ENCODE data around the gene RBBP5. TPM values are rescaled to one million over a fixed set of nuclear protein-coding genes. Genes with fewer than 3 reads are reported as not detected.

Gene RBBP5
- total and polyA plus RNA-seq, 7 donors, result 6.8 to 28.9 (median 12.3) TPM

DNA sequence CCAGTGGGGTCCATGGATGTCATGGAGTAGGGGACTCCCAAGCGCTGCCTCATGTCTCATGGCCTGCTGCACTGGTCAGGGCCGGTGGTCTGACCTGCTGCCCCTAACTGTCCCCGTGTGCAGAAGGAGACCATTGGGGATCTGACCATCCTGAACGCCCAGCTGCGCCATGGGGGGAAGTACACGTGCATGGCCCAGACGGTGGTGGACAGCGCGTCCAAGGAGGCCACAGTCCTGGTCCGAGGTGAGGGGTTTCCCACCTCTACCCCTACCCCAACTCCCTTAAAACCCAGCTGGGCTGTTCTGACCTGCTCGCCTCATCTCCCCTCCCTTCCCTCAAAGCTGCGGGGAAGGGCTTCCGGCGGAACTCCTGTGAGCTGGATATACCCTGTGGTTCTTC is 56.1 kb downstream of the RBBP5 start:
- Histone ChIP-seq H3K27ac (no peak overlapping the region), H3K36me3 (ENCODE audit: insufficient read depth in 1 of 2, low read depth in 1 of 2) (no peaks in the 10 kb centered on the region), H3K4me3 (no peak overlapping the region), H3K27me3 (ENCODE audit: insufficient read depth in 3 of 3, low read length in 2 of 3) (no peaks in the 10 kb centered on the region), H3K9me3 (no peaks in the 10 kb centered on the region), H3K4me1 (no peaks in the 10 kb centered on the region)
- intact Hi-C loops (cut with DNase I), result no loop called here
- TF ChIP-seq, protein P1, sequence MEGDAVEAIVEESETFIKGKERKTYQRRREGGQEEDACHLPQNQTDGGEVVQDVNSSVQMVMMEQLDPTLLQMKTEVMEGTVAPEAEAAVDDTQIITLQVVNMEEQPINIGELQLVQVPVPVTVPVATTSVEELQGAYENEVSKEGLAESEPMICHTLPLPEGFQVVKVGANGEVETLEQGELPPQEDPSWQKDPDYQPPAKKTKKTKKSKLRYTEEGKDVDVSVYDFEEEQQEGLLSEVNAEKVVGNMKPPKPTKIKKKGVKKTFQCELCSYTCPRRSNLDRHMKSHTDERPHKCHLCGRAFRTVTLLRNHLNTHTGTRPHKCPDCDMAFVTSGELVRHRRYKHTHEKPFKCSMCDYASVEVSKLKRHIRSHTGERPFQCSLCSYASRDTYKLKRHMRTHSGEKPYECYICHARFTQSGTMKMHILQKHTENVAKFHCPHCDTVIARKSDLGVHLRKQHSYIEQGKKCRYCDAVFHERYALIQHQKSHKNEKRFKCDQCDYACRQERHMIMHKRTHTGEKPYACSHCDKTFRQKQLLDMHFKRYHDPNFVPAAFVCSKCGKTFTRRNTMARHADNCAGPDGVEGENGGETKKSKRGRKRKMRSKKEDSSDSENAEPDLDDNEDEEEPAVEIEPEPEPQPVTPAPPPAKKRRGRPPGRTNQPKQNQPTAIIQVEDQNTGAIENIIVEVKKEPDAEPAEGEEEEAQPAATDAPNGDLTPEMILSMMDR (IDR thresholded peaks at IDR 0.05), result no peak
- 85 to 90% (median 88%) methylated on average over 14 of the region's 14 CpGs for WGBS, 3 donors
- DNase-seq (peak in 1 of 2 donors; percentile 47), ATAC-seq (no peak)

DNA sequence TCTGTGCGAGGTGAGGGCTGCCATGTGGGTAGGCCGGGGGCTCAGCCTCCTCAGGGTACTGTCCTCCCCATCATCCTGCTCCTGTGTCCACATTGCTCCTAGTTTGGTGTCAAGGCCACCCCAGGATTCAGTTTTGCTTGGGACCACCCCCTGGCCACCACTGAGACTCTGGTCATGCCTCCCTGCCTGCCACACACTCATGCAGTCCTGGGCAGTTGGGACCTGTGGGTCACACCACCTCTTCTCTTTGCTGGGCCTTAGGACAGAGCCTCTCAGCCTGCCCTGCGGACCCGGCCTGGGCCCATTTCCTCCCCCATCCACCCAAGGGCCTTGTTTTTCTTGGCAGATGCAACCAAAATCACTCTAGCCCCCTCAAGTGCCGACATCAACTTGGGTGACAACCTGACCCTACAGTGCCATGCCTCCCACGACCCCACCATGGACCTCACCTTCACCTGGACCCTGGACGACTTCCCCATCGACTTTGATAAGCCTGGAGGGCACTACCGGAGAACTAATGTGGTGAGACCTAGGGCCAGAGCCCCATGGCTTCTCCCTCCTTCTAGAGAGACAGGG is 56.9 kb downstream of the RBBP5 start:
- H3K4me1 ChIP-seq, result no peaks in the 10 kb centered on the region
- TF ChIP-seq, protein P1 (IDR thresholded peaks at IDR 0.05), result no peak
- ATAC-seq (no peak), DNase-seq (peak in 1 of 2 donors; percentile 36)
- no peak overlapping the region for H3K4me3 ChIP-seq
- H3K27ac ChIP-seq, result no peak overlapping the region
- no peaks in the 10 kb centered on the region for H3K27me3 ChIP-seq (ENCODE audit: insufficient read depth in 3 of 3, low read length in 2 of 3)
- no peaks in the 10 kb centered on the region for H3K9me3 ChIP-seq
- intact Hi-C loops (cut with DNase I), result loop anchor here (5.0 kb wide), 2 partner anchors 73 to 88 kb away; no protein-coding TSS in a partner anchor
- no peaks in the 10 kb centered on the region for H3K36me3 ChIP-seq (ENCODE audit: insufficient read depth in 1 of 2, low read depth in 1 of 2)
- WGBS, 3 donors, result 91 to 96% (median 92%) methylated on average over 9 of the region's 9 CpGs

DNA sequence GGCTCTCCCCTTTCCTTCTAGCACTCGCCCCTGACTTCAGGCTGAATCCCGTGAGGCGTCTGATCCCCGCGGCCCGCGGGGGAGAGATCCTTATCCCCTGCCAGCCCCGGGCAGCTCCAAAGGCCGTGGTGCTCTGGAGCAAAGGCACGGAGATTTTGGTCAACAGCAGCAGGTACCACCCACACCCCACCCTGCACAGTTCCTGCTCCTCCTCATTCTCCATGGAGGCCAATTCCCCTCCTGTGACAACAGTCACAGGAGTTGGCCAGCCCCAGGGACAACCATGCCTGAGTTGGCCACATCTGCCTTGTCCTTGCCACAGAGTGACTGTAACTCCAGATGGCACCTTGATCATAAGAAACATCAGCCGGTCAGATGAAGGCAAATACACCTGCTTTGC is 57.5 kb downstream of the RBBP5 start:
- Histone ChIP-seq H3K4me3 (no peak overlapping the region), H3K36me3 (ENCODE audit: insufficient read depth in 1 of 2, low read depth in 1 of 2) (no peaks in the 10 kb centered on the region), H3K27ac (no peak overlapping the region), H3K27me3 (ENCODE audit: insufficient read depth in 3 of 3, low read length in 2 of 3) (no peaks in the 10 kb centered on the region), H3K9me3 (no peaks in the 10 kb centered on the region), H3K4me1 (no peaks in the 10 kb centered on the region)
- ATAC-seq (no peak), DNase-seq (peak in 1 of 2 donors; percentile 32)
- intact Hi-C loops (cut with DNase I), result loop anchor here (5.0 kb wide), 2 partner anchors 72 to 87 kb away; no protein-coding TSS in a partner anchor
- WGBS, 3 donors, result 82 to 89% (median 88%) methylated on average over 11 of the region's 11 CpGs
- TF ChIP-seq, protein P1 (IDR thresholded peaks at IDR 0.05), result no peak

DNA sequence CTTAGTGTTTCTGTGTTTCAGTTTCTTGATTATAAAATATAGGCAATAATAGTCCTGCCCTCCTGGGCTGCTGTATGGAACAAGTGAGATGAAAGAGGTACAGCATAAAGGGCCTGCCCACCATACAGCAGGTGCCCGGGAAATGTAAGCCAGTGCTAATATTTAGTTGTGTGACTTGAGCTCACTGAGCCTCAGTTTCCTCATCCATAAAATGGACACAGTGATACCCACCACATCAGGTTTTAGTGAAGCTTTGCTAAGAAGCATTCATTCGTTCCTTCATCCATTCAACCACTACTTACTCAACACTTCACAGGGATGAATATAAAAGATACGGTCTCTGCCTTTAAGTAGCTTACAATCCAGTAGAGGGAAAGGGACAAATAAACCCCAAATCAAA is 58.9 kb downstream of the RBBP5 start:
- Histone ChIP-seq H3K4me1 (no peaks in the 10 kb centered on the region), H3K9me3 (no peaks in the 10 kb centered on the region), H3K27ac (no peak overlapping the region), H3K36me3 (ENCODE audit: insufficient read depth in 1 of 2, low read depth in 1 of 2) (no peaks in the 10 kb centered on the region), H3K27me3 (ENCODE audit: insufficient read depth in 3 of 3, low read length in 2 of 3) (no peaks in the 10 kb centered on the region), H3K4me3 (no peak overlapping the region)
- ATAC-seq (no peak), DNase-seq (peak in 1 of 2 donors; percentile 4)
- TF ChIP-seq, protein P1 (IDR thresholded peaks at IDR 0.05), result no peak
- intact Hi-C loops (cut with DNase I), result loop anchor here (2.0 to 5.0 kb wide), 3 partner anchors 71 to 86 kb away; no protein-coding TSS in a partner anchor
- WGBS, 3 donors, result 96 to 98% (median 97%) methylated on average over 3 of the region's 3 CpGs

DNA sequence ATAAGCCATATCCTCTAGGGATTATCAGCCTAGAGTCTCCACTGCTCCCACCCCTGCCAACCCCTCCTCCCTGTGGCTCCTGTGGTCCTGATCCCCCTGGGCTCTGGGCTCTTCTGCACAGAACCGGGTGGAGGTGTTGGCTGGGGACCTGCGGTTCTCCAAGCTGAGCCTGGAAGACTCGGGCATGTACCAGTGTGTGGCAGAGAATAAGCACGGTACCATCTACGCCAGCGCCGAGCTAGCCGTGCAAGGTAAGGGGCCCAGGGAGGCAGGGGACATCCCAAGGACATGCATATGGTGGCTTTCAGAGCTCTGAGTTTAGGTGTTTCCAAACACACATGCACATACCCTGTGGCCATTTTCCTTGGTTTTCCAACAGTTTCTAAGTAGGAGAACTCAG is 59.5 kb downstream of the RBBP5 start:
- H3K27me3 ChIP-seq (ENCODE audit: insufficient read depth in 3 of 3, low read length in 2 of 3), result no peaks in the 10 kb centered on the region
- H3K9me3 ChIP-seq, result no peaks in the 10 kb centered on the region
- WGBS, 3 donors, result 90 to 93% (median 91%) methylated on average over 8 of the region's 8 CpGs
- no peaks in the 10 kb centered on the region for H3K4me1 ChIP-seq
- intact Hi-C loops (cut with DNase I), result loop anchor here (2.0 to 5.0 kb wide), 3 partner anchors 70 to 86 kb away; no protein-coding TSS in a partner anchor
- no peak overlapping the region for H3K4me3 ChIP-seq
- no peak overlapping the region for H3K27ac ChIP-seq
- DNase-seq (peak in 1 of 2 donors; percentile 32), ATAC-seq (no peak)
- H3K36me3 ChIP-seq (ENCODE audit: insufficient read depth in 1 of 2, low read depth in 1 of 2), result no peaks in the 10 kb centered on the region
- TF ChIP-seq, protein P1 (IDR thresholded peaks at IDR 0.05), result no peak

All from psoas muscle (tissue), 8 donors.